Right cardiac atrium (tissue), 5 donors: ENCODE data around the gene TMEM82. TPM values are rescaled to one million over a fixed set of nuclear protein-coding genes. Genes with fewer than 3 reads are reported as not detected.

ENCODE experiments used
- ATAC-seq, 2 donors: fragments of 200-7000 bp; cut with Tn5 transposase; one replicate each; pipeline versions ENCODE4 v1.8.0 to v1.9.1; 2020; ENCODE audit warnings: moderate library complexity in 2 of 2, mild to moderate bottlenecking in 1 of 2
- DNase-seq, 3 donors: peaks; one replicate each; pipeline ENCODE4 v3.0.0-alpha.2; 2020
- H3K27ac ChIP-seq: one replicate; pipeline ENCODE4 v1.5.1; 2013; ENCODE audit warnings: mild to moderate bottlenecking, low read length, control low read depth, moderate library complexity
- H3K27me3 ChIP-seq: one replicate; pipeline ENCODE4 v1.6.1; 2013; ENCODE audit not compliant: control insufficient read depth, insufficient read depth
- H3K4me1 ChIP-seq: one replicate; pipeline ENCODE4 v1.6.1; 2013; ENCODE audit warnings: low read length; ENCODE audit not compliant: control insufficient read depth, insufficient read depth
- H3K4me3 ChIP-seq: one replicate; pipeline ENCODE4 v1.5.1; 2013; ENCODE audit warnings: low read length, control low read depth
- H3K9me3 ChIP-seq: one replicate; pipeline ENCODE4 v1.6.1; 2013; ENCODE audit warnings: low read length; ENCODE audit not compliant: control insufficient read depth
- WGBS: extraction: QIAGEN DNeasy Blood & Tissue Kit; methylation state at CpG from one replicate; pipeline ENCODE4 v1.1.7; 2013; 5-methylcytosine and 5-hydroxymethylcytosine counted together
- intact Hi-C, 4 donors: fragments of 100-400 bp; cut with DNase I; formaldehyde crosslinking; loops; one replicate each; pipeline versions ENCODE4 v1.11.0 to v1.14.0; 2022 to 2023
- polyA plus RNA-seq: library from polyadenylated mRNA; stranded (reverse); fragments of 200-250 nt; gene quantifications from one replicate; pipeline ENCODE4 v1.2.3, GENCODE V29; 2013
- total RNA-seq, 4 donors: library from RNA; stranded (reverse); fragmentation: NEBNext Ultra II Directional; extraction: Animal tissue kit (Norgen Biotek cat#: 25700); gene quantifications; one replicate each; pipeline ENCODE4 v1.2.1, GENCODE V29; 2021
- donor health status: healthy with polysubstance abuse.
- donor health status: DM: no; HTN: yes; CAD: no.
- donor health status: DM: no; HTN: no; CAD: no.
- donor health status: DM: no; HTN: yes; CAD: no; lungs with severe emphysema.
- donor health status: DM: yes; HTN: yes; CAD: no.

The TMEM82 gene
- total and polyA plus RNA-seq, 5 donors: not detected

DNA sequence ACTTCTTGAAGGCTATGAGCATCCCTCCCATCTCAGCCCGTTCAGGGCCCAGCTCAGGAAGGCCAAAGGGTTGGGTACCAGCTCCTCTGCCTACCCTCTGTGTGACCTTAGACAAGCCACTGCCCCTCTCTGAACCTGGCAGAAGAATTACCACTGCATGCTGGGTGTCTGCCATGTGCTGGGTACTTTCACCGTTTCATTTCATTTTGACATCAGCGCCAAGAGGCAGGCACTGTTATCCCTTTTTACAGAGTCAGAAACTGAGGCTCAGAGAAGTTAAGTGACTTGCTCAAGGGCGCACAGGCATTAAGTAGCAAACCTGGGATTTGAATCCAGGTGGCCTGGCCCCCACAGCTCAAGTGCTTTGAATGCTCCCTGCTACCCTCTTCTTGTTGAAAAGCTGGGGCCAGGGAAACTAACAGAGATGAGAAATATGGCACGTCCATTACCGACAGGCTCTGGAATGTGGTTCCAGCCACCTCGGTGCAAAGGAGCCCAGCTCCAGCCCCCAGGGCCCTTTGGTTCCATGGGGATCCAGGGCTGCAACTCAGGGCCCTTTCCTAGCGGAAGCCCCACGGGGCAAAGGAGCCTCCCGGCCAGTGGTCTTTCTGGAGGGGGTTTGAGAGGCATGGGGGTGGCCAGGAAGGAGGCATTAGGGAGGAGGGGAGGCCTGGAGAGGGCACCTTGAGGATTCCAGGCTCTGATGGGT lies 6.5 kb downstream of the TMEM82 start:
- ATAC-seq: no peak
- H3K4me3 ChIP-seq: no peak overlapping the region
- no peaks in the 10 kb centered on the region for H3K27me3 ChIP-seq
- intact Hi-C loops: loop anchor here in 1 of 4 donors (10.0 kb wide), 1 partner anchor 154 kb away; no protein-coding TSS in a partner anchor
- H3K4me1 ChIP-seq: peaks cover 3% of the 10 kb centered on the region
- H3K27ac ChIP-seq: no peak overlapping the region
- 86% methylated on average over 10 of the region's 10 CpGs for WGBS
- no peaks in the 10 kb centered on the region for H3K9me3 ChIP-seq
- no peak for DNase-seq

DNA sequence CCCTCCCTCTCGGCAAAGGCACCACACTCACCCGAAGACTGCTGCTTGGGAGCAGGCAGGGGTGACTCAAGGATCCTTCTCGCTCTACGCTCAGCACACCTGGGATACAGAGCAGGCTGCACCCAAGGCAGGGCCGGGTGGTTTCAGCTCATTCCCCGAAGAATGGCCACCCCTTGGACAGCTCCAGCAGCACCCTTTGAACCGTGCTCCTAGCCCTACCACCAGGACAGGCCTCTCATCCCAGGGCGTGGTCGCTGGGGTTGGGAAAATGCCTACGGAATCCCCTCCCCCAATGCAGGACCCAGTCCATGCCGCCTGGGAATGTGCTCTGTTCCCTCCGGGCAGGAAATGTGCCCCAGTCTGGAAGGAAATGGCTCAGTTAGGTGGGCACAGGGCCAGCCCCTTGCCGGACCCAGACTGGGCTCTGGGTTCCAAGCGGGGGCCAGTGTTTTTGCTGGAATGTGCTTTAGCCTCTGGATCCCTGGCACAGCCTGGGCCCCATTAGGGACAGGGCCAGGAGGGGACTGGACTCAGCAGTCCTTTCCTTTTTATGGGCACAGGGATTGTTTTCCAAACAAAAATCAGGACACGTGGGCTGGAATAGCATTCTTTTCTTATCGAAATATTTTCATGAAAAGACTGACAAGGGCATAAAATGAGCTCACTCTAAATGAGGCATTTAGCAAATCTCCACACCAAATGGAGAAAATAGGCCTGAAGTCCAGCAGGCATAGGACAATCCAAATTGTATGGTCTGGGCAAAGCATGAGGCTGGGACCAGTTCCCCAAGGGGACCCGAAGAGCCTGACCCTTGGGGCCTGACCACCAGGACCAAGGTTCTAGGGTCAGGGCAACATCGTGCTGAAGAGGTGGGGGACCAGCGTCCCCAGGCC lies 7.3 kb downstream of the TMEM82 start:
- H3K9me3 ChIP-seq: no peaks in the 10 kb centered on the region
- peak; percentile 52 to 75 for ATAC-seq
- H3K27me3 ChIP-seq: no peaks in the 10 kb centered on the region
- WGBS: 61% methylated on average over 19 of the region's 19 CpGs
- peak; percentile 65 to 88 (median 87) for DNase-seq
- H3K27ac ChIP-seq: no peak overlapping the region
- intact Hi-C loops: loop anchor here in 1 of 4 donors (10.0 kb wide), 1 partner anchor 155 kb away; no protein-coding TSS in a partner anchor
- peaks cover 3% of the 10 kb centered on the region for H3K4me1 ChIP-seq
- H3K4me3 ChIP-seq: no peak overlapping the region

DNA sequence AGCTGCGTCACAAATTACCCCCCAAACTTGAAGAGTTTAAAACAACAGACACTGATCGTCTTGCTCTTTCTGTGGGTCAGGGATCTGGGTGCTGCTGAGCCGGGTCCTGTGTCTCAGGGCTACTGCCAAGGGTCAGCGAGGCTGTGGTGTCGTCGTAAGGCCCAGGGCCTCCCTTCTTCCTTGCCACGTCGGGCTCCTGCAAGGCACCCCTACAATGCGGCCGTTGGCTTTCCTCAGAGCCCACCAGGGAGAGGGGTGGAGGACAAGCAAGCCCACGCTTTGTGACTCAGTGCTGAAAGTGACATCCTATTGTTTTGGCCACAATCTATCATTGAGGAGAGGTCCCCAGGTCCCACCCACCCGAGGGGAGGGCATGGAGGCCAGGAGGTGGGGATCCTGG lies 8.6 kb downstream of the TMEM82 start:
- intact Hi-C loops: no loop called here
- 90% methylated on average over 12 of the region's 12 CpGs for WGBS
- no peaks in the 10 kb centered on the region for H3K9me3 ChIP-seq

DNA sequence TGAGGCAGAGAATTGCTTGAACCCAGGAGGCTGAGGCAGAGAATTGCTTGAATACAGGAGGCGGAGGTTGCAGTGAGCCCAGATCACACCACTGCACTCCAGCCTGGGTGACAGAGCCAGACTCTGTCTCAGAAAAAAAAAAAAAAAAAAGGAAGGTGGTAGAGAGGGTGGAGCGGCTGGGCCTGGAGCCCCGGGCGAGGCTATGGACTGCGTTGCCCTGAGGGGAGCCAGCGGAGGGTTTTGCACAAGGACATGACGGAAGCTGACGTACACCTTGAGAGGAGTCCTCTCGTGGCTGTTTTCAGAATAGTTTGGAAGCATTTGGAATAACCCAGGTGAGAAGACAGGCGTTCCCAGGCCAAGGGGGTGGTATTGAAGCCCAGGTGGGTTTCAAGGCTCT lies 9.4 kb downstream of the TMEM82 start:
- peaks cover 3% of the 10 kb centered on the region for H3K4me1 ChIP-seq
- ATAC-seq: no peak
- H3K27me3 ChIP-seq: no peaks in the 10 kb centered on the region
- H3K27ac ChIP-seq: no peak overlapping the region
- H3K4me3 ChIP-seq: no peak overlapping the region
- H3K9me3 ChIP-seq: no peaks in the 10 kb centered on the region
- intact Hi-C loops: no loop called here
- DNase-seq: no peak
- WGBS: 93% methylated on average over 10 of the region's 10 CpGs

More for the DNA sequence above, 8.6 kb downstream of the TMEM82 start:
- Histone ChIP-seq H3K4me1 (peaks cover 3% of the 10 kb centered on the region), H3K27me3 (no peaks in the 10 kb centered on the region), H3K27ac (no peak overlapping the region), H3K4me3 (no peak overlapping the region)
- ATAC-seq (no peak), DNase-seq (no peak)

DNA sequence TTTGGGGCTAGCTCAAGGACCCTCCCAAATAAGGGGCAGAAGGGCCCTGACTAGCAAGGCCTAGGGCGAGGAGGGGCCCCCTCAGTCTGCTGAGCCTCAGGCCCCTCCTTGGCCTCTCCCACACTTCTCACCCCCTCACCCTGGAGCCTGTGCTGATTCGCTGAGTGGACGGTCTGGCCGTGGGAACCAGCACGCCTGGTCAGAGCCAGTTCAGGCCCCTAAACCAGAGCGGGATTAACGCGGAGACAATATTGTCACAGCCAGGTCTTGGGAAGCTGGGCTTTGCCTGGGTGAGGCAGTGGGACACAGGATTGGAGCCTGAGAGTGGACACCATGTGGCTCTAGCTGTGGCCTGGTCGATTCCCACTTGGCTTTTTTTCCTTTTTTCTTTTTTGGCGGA lies 11.5 kb downstream of the TMEM82 start:
- no peaks in the 10 kb centered on the region for H3K27me3 ChIP-seq
- intact Hi-C loops: no loop called here
- peaks cover 3% of the 10 kb centered on the region for H3K4me1 ChIP-seq
- H3K9me3 ChIP-seq: no peaks in the 10 kb centered on the region
- 71% methylated on average over 10 of the region's 10 CpGs for WGBS
- ATAC-seq: no peak
- no peak overlapping the region for H3K27ac ChIP-seq
- no peak overlapping the region for H3K4me3 ChIP-seq
- DNase-seq: no peak

DNA sequence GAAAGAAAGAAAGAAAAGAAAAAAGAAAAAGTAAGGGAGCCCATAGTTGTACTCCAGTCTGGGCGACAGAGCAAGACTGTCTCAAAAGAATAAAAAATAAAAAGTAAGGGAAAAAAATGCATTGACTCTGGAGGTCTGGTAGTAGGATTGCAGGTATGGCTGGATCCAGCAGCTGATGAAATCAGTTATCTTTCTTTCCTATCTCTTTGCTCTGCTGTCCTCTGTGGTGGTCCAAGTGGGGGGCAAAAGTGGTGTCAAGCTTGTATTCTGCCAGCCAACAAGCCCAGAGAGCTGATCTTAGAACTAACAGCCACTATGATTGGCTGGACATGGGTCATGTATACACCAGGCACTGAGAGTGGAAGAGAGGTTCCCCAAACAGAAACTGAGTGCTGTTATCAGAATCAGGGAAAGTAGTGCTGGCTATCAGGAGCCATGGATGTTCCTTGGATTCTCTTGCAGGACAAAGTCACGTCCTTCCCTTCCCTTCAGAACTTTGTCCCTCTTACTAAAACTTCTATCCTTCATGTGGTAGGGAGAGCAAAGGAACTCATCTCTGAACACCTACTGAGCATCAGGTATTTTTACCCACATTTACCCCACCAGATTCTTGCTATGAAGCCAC lies 12.8 kb downstream of the TMEM82 start:
- no peak for ATAC-seq
- H3K4me3 ChIP-seq: no peak overlapping the region
- H3K27me3 ChIP-seq: no peaks in the 10 kb centered on the region
- no peaks in the 10 kb centered on the region for H3K4me1 ChIP-seq
- H3K27ac ChIP-seq: no peak overlapping the region
- intact Hi-C loops: no loop called here
- H3K9me3 ChIP-seq: no peaks in the 10 kb centered on the region
- WGBS: 90% methylated on average over 2 of the region's 2 CpGs
- DNase-seq: no peak

DNA sequence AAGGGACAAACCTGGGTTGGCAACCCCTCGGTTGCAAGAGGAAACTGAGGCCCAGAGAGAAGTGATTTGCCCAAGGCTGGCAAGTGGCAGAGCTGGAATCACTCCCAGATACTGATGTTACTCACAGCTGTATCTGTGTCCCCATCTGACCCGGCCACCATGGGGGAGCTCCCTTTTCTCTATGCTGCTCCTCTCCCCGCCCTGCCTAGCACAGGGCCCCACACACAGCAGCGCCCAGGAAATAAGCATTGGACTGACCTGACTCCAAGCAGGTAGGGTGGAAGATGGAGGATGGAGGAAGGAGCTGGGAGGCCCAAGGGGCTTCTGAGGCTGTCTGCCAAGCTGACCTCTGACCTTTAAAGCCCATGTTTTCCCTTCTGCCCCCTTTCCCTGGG lies 13.3 kb downstream of the TMEM82 start:
- no peak overlapping the region for H3K4me3 ChIP-seq
- H3K27ac ChIP-seq: no peak overlapping the region
- intact Hi-C loops: no loop called here
- ATAC-seq: no peak
- no peaks in the 10 kb centered on the region for H3K27me3 ChIP-seq
- no peak for DNase-seq
- H3K4me1 ChIP-seq: peaks cover under 1% of the 10 kb centered on the region
- no peaks in the 10 kb centered on the region for H3K9me3 ChIP-seq
- WGBS: 80% methylated on average over 4 of the region's 4 CpGs

DNA sequence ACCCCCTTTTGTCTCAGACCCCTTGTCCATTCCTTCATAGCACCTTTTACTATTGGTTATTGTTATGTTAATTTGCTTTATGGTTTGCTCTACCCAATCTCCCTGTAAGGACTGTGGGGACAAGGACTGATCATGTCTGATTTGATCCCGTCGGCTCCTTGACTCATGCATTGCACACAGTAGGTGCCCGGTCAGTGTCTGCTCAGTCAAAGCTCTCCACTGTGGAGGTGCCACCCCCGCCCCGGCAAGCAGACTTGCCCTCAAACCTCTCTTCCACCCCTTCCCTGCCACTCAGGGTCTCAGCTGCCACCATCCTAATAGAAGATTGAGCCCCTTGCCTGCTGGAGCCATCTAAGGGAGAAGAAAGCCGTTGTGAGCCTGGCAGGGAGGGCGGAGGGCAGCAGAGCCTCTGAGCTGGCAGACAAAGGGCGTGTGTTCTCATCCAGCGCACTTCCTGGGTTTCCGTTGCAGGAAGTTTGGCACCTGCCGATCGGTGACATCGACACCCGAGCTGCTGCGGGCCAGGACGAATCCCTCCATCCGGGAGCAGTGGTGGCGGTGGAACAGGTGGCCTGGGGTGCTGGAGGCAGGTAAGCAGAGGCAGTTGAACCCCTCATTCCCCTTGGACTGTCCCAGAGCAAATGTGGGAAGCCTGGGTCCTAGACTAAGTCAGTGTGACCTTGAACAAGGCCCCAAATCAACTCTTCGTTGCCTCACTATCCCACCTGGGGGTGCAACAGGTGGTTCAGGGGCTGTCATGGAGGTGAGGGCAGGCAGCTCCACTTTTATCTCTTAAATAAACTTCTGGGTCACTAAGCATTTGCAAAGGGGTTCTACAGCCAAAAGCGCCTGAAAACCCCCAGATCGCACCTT lies 14.1 kb downstream of the TMEM82 start:
- WGBS: 63% methylated on average over 21 of the region's 21 CpGs
- no peak for DNase-seq
- Histone ChIP-seq H3K9me3 (no peaks in the 10 kb centered on the region), H3K27me3 (no peaks in the 10 kb centered on the region), H3K27ac (no peak overlapping the region), H3K4me1 (peaks cover 7% of the 10 kb centered on the region), H3K4me3 (no peak overlapping the region)
- ATAC-seq: no peak
- intact Hi-C loops: no loop called here

DNA sequence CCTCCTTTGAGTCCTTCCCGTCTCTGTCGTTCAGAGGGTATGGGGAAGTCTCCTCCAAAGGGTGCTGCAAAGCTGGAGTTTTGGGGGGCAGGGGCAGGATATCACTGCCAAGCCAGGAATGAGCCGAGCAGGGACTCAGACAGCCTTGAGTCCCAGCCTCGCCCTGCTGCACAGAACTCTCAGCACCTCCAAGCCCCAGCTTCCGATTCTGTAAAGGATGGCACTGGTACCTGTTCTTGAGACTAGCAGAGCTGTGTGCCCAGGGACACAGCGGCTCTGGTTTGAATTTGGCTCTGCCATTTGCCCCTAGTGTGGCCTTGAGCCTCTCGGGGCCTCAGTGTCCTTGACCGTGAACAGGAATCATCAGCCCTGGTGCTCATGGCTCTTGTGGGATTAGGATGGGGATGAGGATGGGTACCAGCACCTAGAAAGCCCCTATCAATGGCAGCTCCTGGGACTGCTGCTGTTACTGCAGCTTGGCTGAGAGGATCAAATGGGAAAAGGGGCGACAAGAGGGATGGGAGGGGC lies 14.8 kb downstream of the TMEM82 start:
- no peak for DNase-seq
- Histone ChIP-seq H3K27me3 (no peaks in the 10 kb centered on the region), H3K9me3 (no peaks in the 10 kb centered on the region), H3K4me3 (no peak overlapping the region), H3K27ac (no peak overlapping the region), H3K4me1 (peaks cover 7% of the 10 kb centered on the region)
- 81% methylated on average over 9 of the region's 9 CpGs for WGBS
- ATAC-seq: no peak
- intact Hi-C loops: no loop called here

DNA sequence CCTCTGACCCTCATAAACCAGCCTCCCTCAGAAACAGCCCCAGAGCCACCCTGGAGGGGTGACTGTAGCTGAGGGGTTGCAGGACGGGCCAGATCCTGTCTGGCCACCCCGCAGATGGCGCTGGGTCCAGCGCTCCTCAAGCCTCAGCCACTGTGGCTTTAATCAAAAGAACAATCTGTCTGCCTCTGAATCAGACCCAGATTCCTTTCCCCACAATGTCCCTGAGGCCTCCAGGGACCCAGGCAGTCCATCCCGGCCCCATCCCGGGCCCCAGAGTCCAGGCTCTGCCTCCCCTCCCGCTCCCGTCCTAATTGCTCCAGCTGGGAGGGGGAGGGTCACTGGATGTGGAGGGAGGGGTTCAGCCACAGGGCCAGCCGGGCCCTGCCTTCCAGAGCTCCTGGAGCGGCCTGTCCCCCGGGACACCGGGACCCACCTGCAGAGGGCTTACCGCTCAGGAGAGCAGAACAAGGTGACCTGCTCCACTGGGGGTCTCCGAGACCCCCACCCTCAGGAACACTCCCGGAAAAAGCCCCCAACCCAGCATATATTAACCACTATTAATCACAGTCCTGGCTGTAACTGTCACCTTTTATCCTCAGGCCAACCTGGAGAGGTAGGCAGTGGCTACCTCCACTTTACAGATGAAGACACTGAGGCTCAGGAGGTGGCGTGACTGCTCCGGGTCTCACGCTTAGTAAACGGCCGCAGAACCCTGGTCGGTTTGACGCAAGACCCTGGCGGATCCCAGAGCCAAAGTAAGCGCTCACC lies 15.5 kb downstream of the TMEM82 start:
- Histone ChIP-seq H3K9me3 (no peaks in the 10 kb centered on the region), H3K4me3 (peak overlapping the region; percentile 97), H3K4me1 (peaks cover 7% of the 10 kb centered on the region), H3K27me3 (no peaks in the 10 kb centered on the region), H3K27ac (no peak overlapping the region)
- DNase-seq (peak in 1 of 3 donors; percentile 72), ATAC-seq (peak; percentile 10 to 11)
- 17% methylated on average over 24 of the region's 24 CpGs for WGBS
- intact Hi-C loops: no loop called here
